Astrocyte (in vitro differentiated cells and primary cell): Measurements from ENCODE around the gene ATAD5. TPM values are rescaled to one million over a fixed set of nuclear protein-coding genes. Genes with fewer than 3 reads are reported as not detected.
"Not testable (repeated sequence)": the region's sequence is repeated elsewhere in the genome, so short reads cannot be mapped to it uniquely, and the experiment has no call there.

Experiments used
- DNase-seq: peaks from one replicate; pipeline ENCODE4 v3.0.0-alpha.2; 2010; ENCODE audit warnings: low read depth
- FAIRE-seq: peaks from 2 replicates; lab custom pipeline; 2011; peaks lifted over from hg19 to GRCh38; lab: Jason Lieb, UNC
- H2AFZ ChIP-seq: 2 replicates; pipeline ENCODE4 v1.6.0; 2012; ENCODE audit warnings: low read depth, low read length, inconsistent platforms
- H3K27ac ChIP-seq: 2 replicates; pipeline ENCODE4 v1.5.1; 2011; ENCODE audit warnings: low read depth, low read length, inconsistent platforms
- H3K27me3 ChIP-seq: 2 replicates; pipeline ENCODE4 v1.6.0; 2011; ENCODE audit warnings: low read length, inconsistent platforms; ENCODE audit not compliant: insufficient read depth
- H3K36me3 ChIP-seq: 2 replicates; pipeline ENCODE4 v1.5.1; 2011; ENCODE audit warnings: low read length, inconsistent platforms; ENCODE audit not compliant: insufficient read depth
- H3K4me1 ChIP-seq: 2 replicates; pipeline ENCODE4 v1.5.1; 2011; ENCODE audit warnings: low read length, inconsistent platforms; ENCODE audit not compliant: insufficient read depth
- H3K4me2 ChIP-seq: 2 replicates; pipeline ENCODE4 v1.6.0; 2012; ENCODE audit warnings: low read length, inconsistent platforms
- H3K4me3 ChIP-seq: 2 replicates; pipeline ENCODE4 v1.5.1; 2011; ENCODE audit warnings: low read depth, mild to moderate bottlenecking, low read length, inconsistent platforms; ENCODE audit not compliant: insufficient read depth
- H3K79me2 ChIP-seq: 2 replicates; pipeline ENCODE4 v1.6.0; 2012; ENCODE audit warnings: mild to moderate bottlenecking, low read length, inconsistent platforms; ENCODE audit not compliant: insufficient read depth
- H3K9ac ChIP-seq: 2 replicates; pipeline ENCODE4 v1.6.0; 2012; ENCODE audit warnings: mild to moderate bottlenecking, low read length, inconsistent platforms
- H3K9me3 ChIP-seq: 2 replicates; pipeline ENCODE4 v1.5.1; 2012; ENCODE audit warnings: low read depth, mild to moderate bottlenecking, low read length, inconsistent platforms; ENCODE audit not compliant: insufficient read depth
- H4K20me1 ChIP-seq: 2 replicates; pipeline ENCODE4 v1.6.0; 2012; ENCODE audit warnings: low read length, inconsistent platforms; ENCODE audit not compliant: insufficient read depth
- H3K27ac Mint-ChIP-seq: one replicate; pipeline ENCODE4 v1.8.0; 2021; ENCODE audit warnings: mild to moderate bottlenecking, mixed read lengths; ENCODE audit not compliant: unreplicated experiment
- H3K27me3 Mint-ChIP-seq: one replicate; pipeline ENCODE4 v1.8.0; 2021; ENCODE audit warnings: low read depth, mixed read lengths; ENCODE audit not compliant: unreplicated experiment
- H3K36me3 Mint-ChIP-seq: one replicate; pipeline ENCODE4 v1.8.0; 2021; ENCODE audit warnings: low read depth, mixed read lengths; ENCODE audit not compliant: unreplicated experiment
- H3K4me1 Mint-ChIP-seq: one replicate; pipeline ENCODE4 v1.8.0; 2021; ENCODE audit warnings: low read depth, mixed read lengths; ENCODE audit not compliant: unreplicated experiment
- H3K4me3 Mint-ChIP-seq: one replicate; pipeline ENCODE4 v1.8.0; 2021; ENCODE audit warnings: mild to moderate bottlenecking, moderate library complexity, mixed read lengths; ENCODE audit not compliant: unreplicated experiment
- H3K9me3 Mint-ChIP-seq: one replicate; pipeline ENCODE4 v1.8.0; 2021; ENCODE audit warnings: mild to moderate bottlenecking, mixed read lengths; ENCODE audit not compliant: unreplicated experiment
- CTCF ChIP-seq: IDR thresholded peaks from 2 replicates; pipeline ENCODE4 v1.5.1; 2011; ENCODE audit warnings: low read depth, mild to moderate bottlenecking, inconsistent platforms, low read length, moderate library complexity; ENCODE audit not compliant: insufficient read depth
- EZH2 ChIP-seq: IDR thresholded peaks from 2 replicates; pipeline ENCODE4 v1.6.1; 2012; ENCODE audit warnings: mild to moderate bottlenecking, low read length, inconsistent platforms; ENCODE audit not compliant: insufficient read depth
- total RNA-seq: library from RNA; stranded (reverse); gene quantifications from 2 replicates; pipeline ENCODE4 v1.2.1, GENCODE V29; 2021

The ATAD5 gene
- total RNA-seq, 1 donor from 2014 or later = 2.6 TPM

- H3K4me3 ChIP-seq = no peak overlapping the region
- no peak overlapping the region for H3K4me2 ChIP-seq
- no peaks in the 10 kb centered on the region for H3K9me3 ChIP-seq
- no peak overlapping the region for H3K27ac ChIP-seq
- FAIRE-seq = no peak
- no peak overlapping the region for H2AFZ ChIP-seq
- H3K9ac ChIP-seq = no peak overlapping the region
- no peak overlapping the region for H3K4me3 Mint-ChIP-seq
- H4K20me1 ChIP-seq = peaks cover 36% of the 10 kb centered on the region
- H3K9me3 Mint-ChIP-seq = no peaks in the 10 kb centered on the region
- H3K36me3 ChIP-seq = no peaks in the 10 kb centered on the region
- TF ChIP-seq EZH2 = no peak
- no peak for TF ChIP-seq CTCF
- peaks cover 11% of the 10 kb centered on the region for H3K4me1 Mint-ChIP-seq
- no peaks in the 10 kb centered on the region for H3K27me3 ChIP-seq
- H3K79me2 ChIP-seq = peaks cover 36% of the 10 kb centered on the region
- H3K4me1 ChIP-seq = peaks cover 11% of the 10 kb centered on the region
- peaks cover 5% of the 10 kb centered on the region for H3K36me3 Mint-ChIP-seq
- no peak overlapping the region for H3K27ac Mint-ChIP-seq
- no peaks in the 10 kb centered on the region for H3K27me3 Mint-ChIP-seq
- DNase-seq = no peak
Measured at GRCh38 chr17:30809867-30810266, 21.9 kb upstream of the ATAD5 start.

- peaks cover 11% of the 10 kb centered on the region for H3K4me1 Mint-ChIP-seq
- H3K27ac Mint-ChIP-seq = peak overlapping the region; percentile 48
- H2AFZ ChIP-seq = no peak overlapping the region
- no peaks in the 10 kb centered on the region for H3K27me3 Mint-ChIP-seq
- no peak overlapping the region for H3K27ac ChIP-seq
- H3K36me3 Mint-ChIP-seq = peaks cover 5% of the 10 kb centered on the region
- DNase-seq = peak; percentile 53
- no peak overlapping the region for H3K4me3 ChIP-seq
- no peak for FAIRE-seq
- H3K9ac ChIP-seq = no peak overlapping the region
- peaks cover 25% of the 10 kb centered on the region for H4K20me1 ChIP-seq
- TF ChIP-seq CTCF (no peak), EZH2 (no peak)
- no peaks in the 10 kb centered on the region for H3K27me3 ChIP-seq
- peaks cover 39% of the 10 kb centered on the region for H3K79me2 ChIP-seq
- H3K4me3 Mint-ChIP-seq = no peak overlapping the region
- peak overlapping the region; percentile 26 for H3K4me2 ChIP-seq
- H3K9me3 Mint-ChIP-seq = no peaks in the 10 kb centered on the region
- no peaks in the 10 kb centered on the region for H3K36me3 ChIP-seq
- peaks cover 11% of the 10 kb centered on the region for H3K4me1 ChIP-seq
- no peaks in the 10 kb centered on the region for H3K9me3 ChIP-seq
Measured at GRCh38 chr17:30812218-30813177, 19.3 kb upstream of the ATAD5 start.

- peaks cover 45% of the 10 kb centered on the region for H3K79me2 ChIP-seq
- not testable (repeated sequence) for H3K9me3 Mint-ChIP-seq, H3K4me2 ChIP-seq, H3K9ac ChIP-seq, H3K27ac Mint-ChIP-seq, DNase-seq, FAIRE-seq, H3K36me3 Mint-ChIP-seq, H3K9me3 ChIP-seq, H3K4me3 Mint-ChIP-seq, H3K4me3 ChIP-seq, H3K36me3 ChIP-seq, H3K27me3 ChIP-seq, H2AFZ ChIP-seq, H3K27ac ChIP-seq, H3K27me3 Mint-ChIP-seq
- H3K4me1 ChIP-seq = peaks cover 11% of the 10 kb centered on the region
- H3K4me1 Mint-ChIP-seq = peaks cover 11% of the 10 kb centered on the region
- peaks cover 30% of the 10 kb centered on the region for H4K20me1 ChIP-seq
Measured at GRCh38 chr17:30814236-30814635, 17.5 kb upstream of the ATAD5 start.

- DNase-seq, FAIRE-seq, H3K27ac Mint-ChIP-seq, H3K36me3 Mint-ChIP-seq, H3K9me3 Mint-ChIP-seq, H3K27me3 Mint-ChIP-seq, H3K36me3 ChIP-seq, H3K9me3 ChIP-seq, H3K27me3 ChIP-seq, H3K4me3 ChIP-seq, H3K27ac ChIP-seq, H3K4me3 Mint-ChIP-seq, H2AFZ ChIP-seq, H3K4me2 ChIP-seq, H3K9ac ChIP-seq: not testable (repeated sequence)
- Histone ChIP-seq H3K4me1 (peaks cover 11% of the 10 kb centered on the region), H4K20me1 (peaks cover 28% of the 10 kb centered on the region), H3K79me2 (peaks cover 45% of the 10 kb centered on the region)
- H3K4me1 Mint-ChIP-seq = peaks cover 13% of the 10 kb centered on the region
Measured at GRCh38 chr17:30814860-30815259, 16.9 kb upstream of the ATAD5 start.
